ENCODE data around the gene ZW10.

ZW10 gene

DNA sequence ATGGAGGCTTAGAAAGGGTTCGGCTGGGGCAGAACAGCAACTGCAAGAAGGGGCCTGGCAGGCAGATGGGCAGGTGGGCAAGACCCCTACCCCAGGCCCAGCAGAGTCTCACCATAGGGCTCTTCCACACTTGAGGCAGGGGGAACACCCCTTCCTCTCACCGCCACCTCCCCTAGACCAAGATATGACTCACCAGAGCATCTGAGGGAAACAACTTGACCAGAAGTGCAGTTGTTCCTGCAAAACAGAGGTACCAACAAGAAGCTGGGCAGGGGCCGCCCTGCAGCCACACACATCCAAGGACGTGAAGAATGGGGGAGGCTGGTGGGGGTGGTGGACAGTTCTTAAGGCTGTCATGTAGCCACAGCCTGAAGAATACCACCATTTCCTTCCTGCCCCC, 78.3 kb downstream of the ZW10 start:
- DNase-seq = no peak

DNA sequence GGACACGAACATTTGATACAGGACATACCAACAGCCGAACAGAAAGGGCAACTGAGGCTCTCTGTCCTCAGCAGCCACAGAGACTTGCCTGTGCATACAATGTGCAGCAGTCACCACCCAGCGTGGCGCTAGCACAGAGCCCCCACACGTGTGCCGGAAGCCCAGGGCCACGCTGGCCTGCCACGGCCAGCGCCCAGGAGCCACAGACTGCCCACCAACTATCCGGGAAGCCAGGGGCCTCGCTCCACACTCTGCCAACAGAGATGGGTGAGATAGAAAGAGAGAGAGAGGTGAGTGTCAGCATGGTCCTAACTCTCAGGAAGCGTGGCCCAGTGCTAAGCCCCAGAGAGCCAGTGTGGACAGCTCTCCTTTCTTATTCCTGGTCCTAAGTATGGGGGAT, 79.1 kb downstream of the ZW10 start:
- no peak for DNase-seq

DNA sequence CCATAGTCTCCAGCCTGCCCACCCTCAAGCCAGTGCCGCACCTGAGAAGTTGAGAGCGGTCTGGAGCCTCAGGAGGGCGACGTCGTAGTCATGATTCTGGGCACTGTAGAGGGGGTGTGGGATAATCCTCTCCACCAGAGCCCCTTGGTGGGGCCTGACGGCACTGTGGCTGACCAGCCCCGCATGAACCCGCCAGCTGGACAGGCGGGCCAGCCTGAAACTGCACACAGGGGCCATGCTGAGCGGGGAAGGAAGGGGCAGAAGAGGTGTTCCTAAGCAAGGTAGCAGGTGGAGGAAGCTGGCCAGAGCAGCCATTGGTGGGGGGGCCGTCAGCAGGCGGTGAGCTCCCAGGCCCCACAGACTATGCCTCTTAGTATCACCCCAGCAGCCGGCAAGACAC, 80.5 kb downstream of the ZW10 start:
- no peak for DNase-seq

GRCh38 chr11:113690619-113691569, 82.6 kb downstream of the ZW10 start:
- peak; percentile 95 for DNase-seq

- DNase-seq = no peak
Measured at GRCh38 chr11:113689768-113690618, 83.5 kb downstream of the ZW10 start.

- peak; percentile 41 for DNase-seq
Measured at GRCh38 chr11:113685654-113686359, 87.7 kb downstream of the ZW10 start.

GRCh38 chr11:113684496-113684895, 89.0 kb downstream of the ZW10 start:
- DNase-seq = no peak

GRCh38 chr11:113683481-113684046, 89.9 kb downstream of the ZW10 start:
- DNase-seq = no peak

All from OCI-M1 (cell line).